Measurements from ENCODE around the gene SRRT.

DNA sequence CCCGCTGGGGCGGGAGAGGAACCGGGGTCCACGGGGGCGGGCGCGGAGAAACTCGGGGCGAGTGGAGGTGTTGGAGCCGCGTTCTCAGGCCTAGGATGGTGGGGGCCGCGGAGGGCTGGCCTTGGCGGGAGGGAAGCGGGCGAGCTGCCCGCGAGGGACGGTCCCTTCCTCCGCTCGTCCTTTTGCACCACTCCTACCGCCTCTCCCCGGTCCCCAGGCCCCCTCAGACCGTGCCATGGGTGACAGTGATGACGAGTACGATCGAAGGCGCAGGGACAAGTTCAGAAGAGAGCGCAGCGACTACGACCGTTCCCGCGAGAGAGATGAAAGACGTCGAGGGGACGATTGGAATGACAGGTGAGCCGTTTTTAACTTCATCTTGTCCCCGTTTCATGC is 451 bp downstream of the SRRT start:
- TF ChIP-seq, protein P1, sequence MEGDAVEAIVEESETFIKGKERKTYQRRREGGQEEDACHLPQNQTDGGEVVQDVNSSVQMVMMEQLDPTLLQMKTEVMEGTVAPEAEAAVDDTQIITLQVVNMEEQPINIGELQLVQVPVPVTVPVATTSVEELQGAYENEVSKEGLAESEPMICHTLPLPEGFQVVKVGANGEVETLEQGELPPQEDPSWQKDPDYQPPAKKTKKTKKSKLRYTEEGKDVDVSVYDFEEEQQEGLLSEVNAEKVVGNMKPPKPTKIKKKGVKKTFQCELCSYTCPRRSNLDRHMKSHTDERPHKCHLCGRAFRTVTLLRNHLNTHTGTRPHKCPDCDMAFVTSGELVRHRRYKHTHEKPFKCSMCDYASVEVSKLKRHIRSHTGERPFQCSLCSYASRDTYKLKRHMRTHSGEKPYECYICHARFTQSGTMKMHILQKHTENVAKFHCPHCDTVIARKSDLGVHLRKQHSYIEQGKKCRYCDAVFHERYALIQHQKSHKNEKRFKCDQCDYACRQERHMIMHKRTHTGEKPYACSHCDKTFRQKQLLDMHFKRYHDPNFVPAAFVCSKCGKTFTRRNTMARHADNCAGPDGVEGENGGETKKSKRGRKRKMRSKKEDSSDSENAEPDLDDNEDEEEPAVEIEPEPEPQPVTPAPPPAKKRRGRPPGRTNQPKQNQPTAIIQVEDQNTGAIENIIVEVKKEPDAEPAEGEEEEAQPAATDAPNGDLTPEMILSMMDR (IDR thresholded peaks at IDR 0.05): no peak
- TF ChIP-seq POLR2AphosphoS5 (IDR thresholded peaks at IDR 0.05) (no peak), POLR2A (IDR thresholded peaks at IDR 0.05) (no peak)

Data from prostate gland (tissue), 2 donors.